Fibroblast of lung (primary cell): ENCODE measurements around the gene APP.

ENCODE experiments used
- EZH2 ChIP-seq: IDR thresholded peaks from 2 replicates; pipeline ENCODE4 v1.5.1; 2012; ENCODE audit warnings: low read length, control low read depth, mild to moderate bottlenecking; ENCODE audit errors: missing control alignments
- TF ChIP-seq, protein P1 (sequence below), 2 donors: IDR thresholded peaks in 1 of 2; conservative IDR thresholded peaks in 1 of 2; 1 replicate in 1 of 2; 2 replicates in 1 of 2; pipeline ENCODE4 v1.5.1; 2011 to 2012; ENCODE audit warnings: low read length in 2 of 2, control low read depth in 1 of 2, inconsistent platforms in 1 of 2, low read depth in 1 of 2, mild to moderate bottlenecking in 1 of 2

DNA sequence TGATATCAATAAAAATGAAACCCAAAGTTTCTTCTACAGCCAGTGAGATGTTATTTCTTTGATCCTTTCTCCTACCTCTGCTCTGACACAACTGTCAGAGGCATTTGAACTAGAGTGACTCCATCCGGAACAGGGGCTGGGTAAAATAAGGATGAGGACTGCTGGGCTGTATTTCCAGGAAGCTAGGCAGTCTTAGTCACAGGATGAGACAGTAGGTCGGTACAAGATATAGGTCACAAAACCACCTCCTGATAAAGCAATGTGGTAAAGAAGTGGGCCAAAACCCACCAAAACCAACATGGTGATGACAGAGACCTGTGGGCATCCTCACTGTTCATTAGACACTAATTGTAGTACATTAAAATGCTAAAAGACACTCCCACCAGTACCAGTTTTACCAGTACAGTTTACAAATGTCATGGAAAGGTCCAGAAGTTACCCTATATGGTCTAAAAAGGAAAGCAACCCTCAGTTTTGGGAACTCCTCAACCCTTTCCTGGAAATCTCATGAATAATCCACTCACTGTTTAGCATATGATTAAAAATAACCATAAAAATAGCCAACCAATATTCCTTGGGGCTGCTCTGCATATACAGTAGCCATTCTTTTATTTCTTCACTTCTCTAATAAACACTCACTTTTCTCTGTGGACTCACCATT, 339.1 kb downstream of the APP start:
- TF ChIP-seq EZH2: no peak
- TF ChIP-seq, protein P1, sequence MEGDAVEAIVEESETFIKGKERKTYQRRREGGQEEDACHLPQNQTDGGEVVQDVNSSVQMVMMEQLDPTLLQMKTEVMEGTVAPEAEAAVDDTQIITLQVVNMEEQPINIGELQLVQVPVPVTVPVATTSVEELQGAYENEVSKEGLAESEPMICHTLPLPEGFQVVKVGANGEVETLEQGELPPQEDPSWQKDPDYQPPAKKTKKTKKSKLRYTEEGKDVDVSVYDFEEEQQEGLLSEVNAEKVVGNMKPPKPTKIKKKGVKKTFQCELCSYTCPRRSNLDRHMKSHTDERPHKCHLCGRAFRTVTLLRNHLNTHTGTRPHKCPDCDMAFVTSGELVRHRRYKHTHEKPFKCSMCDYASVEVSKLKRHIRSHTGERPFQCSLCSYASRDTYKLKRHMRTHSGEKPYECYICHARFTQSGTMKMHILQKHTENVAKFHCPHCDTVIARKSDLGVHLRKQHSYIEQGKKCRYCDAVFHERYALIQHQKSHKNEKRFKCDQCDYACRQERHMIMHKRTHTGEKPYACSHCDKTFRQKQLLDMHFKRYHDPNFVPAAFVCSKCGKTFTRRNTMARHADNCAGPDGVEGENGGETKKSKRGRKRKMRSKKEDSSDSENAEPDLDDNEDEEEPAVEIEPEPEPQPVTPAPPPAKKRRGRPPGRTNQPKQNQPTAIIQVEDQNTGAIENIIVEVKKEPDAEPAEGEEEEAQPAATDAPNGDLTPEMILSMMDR (conservative IDR thresholded peaks at IDR 0.05 in 1 of 2, IDR thresholded peaks at IDR 0.05 in 1 of 2; ENCODE audit: low read depth in 1 of 2, low read length in 2 of 2): no peak
